ENCODE measurements around the gene CPED1.
"Not testable (repeated sequence)": the region's sequence is repeated elsewhere in the genome, so short reads cannot be mapped to it uniquely, and the experiment has no call there.

CPED1 gene

GRCh38 chr7:121071662-121072061, 83.2 kb downstream of the CPED1 start:
- DNase-seq (ENCODE audit: low read depth), result no peak

GRCh38 chr7:121072826-121073225, 84.3 kb downstream of the CPED1 start:
- DNase-seq (ENCODE audit: low read depth), result no peak

- no peak for DNase-seq (ENCODE audit: low read depth)
Observed at GRCh38 chr7:121073463-121074099, 85.1 kb downstream of the CPED1 start.

DNA sequence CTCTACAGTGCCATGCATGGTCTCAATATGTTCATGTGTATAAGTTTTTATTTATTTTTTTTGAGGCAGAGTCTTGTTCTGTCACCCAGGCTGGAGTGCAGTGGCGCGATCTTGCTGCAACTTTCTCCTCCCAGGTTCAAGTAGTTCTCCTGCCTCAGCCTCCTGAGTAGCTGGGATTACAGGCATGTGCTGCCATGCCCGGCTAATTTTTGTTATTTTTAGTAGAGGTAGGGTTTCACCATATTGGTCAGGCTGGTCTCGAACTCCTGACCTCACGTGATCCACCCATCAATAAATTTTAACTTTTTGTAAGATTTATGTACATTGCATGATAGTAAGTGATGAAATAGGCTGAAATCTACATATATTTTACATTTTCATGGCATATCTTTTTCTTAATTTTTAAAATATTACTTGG, 86.9 kb downstream of the CPED1 start:
- DNase-seq (ENCODE audit: low read depth), result not testable (repeated sequence)

DNA sequence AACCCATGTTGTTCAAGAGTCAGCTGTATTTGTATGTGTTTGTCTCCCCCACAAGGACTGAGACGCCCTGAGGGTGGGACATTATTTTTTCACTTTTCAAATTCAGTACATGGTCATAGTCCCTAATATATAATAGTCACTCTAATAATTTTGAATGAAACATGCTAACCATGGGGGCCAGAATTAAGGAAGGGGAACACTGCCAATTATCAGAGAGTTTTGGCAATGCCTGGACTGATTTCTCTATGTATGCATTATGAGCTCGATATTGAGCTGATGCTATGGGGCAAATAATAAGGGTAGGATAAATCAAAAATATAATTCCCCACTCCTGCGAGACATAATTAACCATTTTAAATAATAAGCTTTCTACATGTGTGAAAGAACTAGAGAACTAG, 87.4 kb downstream of the CPED1 start:
- no peak for DNase-seq (ENCODE audit: low read depth)

DNA sequence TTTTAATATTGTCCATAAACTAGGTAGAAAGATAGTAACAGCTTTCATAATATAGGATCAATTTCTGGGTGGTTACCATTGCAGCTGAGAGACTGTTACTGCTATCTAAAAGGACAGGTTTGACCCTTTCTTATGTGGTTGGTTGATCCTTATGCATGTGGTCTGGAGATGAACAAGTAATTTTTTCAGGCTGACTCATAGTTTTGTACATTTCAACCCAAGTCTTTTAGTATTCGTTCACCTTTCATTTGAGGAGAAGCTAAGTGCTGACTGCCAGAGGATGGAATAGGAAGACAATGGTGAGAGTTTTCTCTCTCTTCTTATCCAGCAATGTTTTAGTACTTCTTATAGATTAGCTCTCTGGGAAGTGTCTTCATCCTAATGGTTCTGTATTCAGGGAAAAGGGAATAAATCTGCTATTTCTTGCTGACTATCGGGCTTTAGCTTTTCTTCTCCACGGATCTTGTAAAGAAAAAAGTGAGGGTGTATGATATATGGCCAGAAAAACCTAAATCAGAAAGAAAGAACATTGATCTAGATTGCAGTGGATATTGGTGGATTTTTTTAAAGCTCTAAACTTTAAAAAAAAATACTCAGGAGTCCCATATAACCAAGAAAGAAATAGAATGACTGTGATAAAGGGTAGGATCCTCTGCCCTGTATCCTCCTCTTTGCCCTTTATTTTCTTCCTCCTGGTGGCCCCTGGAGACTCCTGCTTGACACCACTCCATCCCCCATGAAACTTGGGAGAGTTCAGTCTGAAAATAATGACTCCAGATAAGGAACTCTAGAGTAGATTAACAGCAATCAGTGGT, 88.0 kb downstream of the CPED1 start:
- DNase-seq (ENCODE audit: low read depth), result peak; percentile 86

DNA sequence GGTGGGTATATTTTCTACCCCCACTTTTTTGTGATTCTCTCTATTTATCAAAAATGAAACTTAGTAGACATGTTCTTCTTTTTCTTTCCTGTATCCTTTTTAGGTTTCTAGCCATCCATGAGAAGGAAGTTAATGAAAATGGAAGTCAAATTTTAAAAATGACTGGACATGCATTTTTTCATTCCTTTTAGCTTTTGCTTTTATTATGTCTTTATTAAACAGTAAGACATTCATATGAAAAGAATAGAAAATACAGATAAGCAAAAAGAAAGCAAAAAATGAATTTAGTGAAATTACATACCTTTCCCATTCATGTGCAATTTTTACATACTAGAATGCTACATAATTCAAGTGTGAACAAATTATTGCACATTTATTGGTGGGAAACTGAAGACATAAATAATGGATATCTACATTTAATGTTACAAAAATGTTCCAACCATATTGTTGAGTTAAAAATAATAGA, 88.7 kb downstream of the CPED1 start:
- DNase-seq (ENCODE audit: low read depth), result no peak

DNA sequence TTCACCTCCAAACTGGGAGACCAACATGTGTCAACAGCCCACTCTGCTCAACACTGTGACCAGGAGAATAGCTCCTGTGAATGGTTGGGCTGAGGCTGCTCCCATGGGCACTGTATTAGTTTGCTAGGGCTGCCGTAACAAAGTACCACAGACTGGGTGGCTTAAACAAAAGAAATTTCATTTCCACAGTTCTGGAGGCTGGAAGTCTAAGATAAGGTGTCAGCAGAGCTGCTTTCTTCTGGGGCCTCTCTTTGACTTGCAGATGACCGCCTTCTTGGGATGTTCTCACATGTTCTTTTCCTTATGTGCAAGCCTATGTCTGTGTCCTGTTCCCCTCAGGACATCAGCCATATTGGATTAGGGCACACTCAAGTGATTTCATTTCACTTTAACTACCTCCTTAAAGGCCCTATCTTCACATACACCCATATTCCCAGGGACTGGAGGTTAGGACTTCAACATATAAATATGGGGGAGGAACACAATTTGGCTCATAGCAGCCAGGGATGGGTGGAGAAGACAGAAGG, 90.3 kb downstream of the CPED1 start:
- no peak for DNase-seq (ENCODE audit: low read depth)

GRCh38 chr7:121079425-121080169, 91.1 kb downstream of the CPED1 start:
- peak; percentile 23 for DNase-seq (ENCODE audit: low read depth)

DNA sequence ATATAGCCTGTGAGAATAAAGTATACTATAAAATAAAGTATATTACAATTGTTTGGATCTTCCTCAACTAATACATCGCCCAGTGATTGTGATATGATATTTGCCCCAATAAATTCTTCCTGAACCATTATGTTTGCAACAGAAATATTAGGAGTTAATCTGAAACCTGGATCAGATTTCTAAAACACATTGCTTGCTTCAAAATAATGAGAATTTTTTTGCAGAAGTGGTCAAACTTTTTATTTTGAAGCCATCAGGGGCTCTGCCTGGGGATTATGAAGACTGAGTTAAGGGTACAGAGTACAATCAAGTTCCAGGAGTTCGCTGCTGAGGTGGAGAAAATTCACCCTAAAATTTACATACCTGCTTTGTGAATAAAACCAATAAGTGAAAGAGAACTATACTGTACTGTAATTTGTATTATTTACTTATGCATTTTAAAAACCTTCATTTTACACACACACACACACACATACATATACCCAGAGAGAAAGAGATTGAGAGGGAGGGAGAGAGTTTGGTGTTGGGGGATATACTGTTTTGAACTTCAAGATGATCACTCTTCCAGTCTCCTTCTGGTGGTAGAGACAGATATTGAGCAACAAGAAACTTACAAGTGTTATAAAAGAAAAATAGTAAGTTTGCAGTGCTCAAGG, 91.9 kb downstream of the CPED1 start:
- no peak for DNase-seq (ENCODE audit: low read depth)

- DNase-seq (ENCODE audit: low read depth), result no peak
Observed at GRCh38 chr7:121080913-121081326, 92.4 kb downstream of the CPED1 start.

GRCh38 chr7:121081327-121081936, 92.9 kb downstream of the CPED1 start:
- peak; percentile 80 for DNase-seq (ENCODE audit: low read depth)

DNA sequence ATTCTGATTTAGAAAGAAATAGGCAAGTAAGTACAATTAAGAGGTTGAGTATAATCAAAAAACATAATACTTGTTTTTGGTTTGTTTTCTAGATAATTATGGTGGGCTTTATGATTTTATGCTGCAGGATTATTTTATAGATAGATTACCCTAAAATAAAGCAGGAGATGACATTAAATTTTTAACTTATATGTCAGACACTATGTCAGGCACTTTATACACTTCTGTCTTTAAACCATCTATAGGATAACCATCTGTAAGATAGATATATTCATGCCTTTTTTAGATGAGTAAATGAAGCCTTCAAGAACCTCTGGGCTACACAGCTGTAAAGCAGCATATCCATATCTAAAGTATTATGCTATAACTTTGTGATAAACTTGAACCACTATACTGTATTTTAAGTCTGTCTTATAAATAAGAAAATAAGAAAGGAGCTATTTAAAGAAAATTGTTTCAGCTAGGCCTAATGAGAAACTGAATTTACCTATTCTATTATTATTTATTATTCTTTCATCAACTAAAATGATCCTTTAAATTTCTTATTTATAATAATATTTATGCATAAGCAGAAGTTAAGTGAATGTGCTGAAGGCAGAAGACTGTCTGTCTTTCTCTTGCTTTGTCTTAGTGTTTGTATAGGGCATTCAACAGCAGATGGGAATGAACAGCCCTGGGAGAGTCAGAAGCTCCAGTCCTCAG, 94.0 kb downstream of the CPED1 start:
- DNase-seq (ENCODE audit: low read depth), result no peak

- peak; percentile 86 for DNase-seq (ENCODE audit: low read depth)
Observed at GRCh38 chr7:121083138-121083789, 94.8 kb downstream of the CPED1 start.

- peak; percentile 73 for DNase-seq (ENCODE audit: low read depth)
Observed at GRCh38 chr7:121083790-121084251, 95.3 kb downstream of the CPED1 start.

GRCh38 chr7:121084256-121084655, 95.7 kb downstream of the CPED1 start:
- DNase-seq (ENCODE audit: low read depth), result peak; percentile 57

DNA sequence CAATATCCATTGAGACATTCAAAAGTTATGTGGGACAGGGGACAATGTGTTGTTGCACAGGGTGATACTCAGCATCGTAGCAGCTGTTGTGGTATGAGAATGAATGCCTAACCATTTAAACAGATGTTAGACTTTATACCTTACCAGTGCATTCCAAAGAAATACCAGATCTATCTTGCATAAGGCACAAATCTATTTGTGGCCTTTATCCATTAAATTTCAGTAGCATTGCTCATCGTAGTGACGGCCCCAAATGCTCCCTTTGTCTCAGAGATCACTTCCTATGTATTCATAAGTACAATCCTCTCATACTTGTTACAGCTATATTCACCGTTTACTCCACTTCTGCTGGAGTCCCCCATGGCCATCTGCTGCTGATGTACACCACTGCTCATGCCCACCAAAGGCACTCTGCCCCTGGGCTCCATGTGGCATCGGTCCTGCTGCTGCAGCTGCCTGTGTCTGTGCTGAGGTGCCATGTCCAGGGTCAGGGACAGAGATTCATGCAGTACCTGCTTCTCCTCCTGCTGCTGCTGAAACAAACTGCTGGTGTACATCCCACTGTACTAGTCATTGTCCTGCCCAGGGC, 96.3 kb downstream of the CPED1 start:
- DNase-seq (ENCODE audit: low read depth), result peak; percentile 95

DNA sequence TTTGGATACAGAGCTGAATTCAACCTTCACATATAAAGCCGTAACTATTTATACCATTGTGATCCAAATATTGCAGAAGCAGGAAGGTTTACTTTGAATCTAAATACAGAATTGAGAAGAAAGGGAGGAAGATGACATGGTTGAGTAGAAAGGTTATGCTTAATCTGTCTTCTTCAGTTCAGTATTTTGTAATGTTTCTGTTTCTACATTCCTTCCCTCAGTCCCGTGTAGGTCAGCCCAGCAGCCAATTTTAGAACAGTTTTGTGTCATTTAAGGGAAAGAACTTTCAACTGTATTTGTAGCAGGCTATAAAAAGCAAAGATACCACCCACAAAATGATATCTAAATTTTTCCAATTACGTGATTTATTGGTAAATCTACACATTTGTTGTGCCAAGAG, 97.4 kb downstream of the CPED1 start:
- no peak for DNase-seq (ENCODE audit: low read depth)

DNA sequence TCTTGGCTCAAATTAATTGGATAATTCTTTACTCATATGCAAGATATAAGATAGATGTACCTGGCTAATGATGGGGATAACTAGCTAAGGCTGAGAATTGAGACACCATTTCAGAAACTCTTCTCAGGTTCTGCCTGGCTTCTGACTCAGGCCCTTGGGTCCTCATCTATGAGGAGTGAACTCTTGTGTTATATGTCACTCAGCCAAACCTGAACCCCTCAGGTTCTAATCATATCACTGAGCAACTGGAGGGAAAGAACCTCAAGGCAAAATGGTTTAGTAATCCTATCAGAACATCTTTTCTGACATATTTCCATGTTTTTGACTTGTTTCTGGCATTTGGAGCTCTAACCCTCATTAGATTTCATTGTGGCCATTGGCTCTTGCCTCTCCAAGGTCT, 100.4 kb downstream of the CPED1 start:
- no peak for DNase-seq (ENCODE audit: low read depth)

GRCh38 chr7:121094829-121095228, 106.3 kb downstream of the CPED1 start:
- DNase-seq (ENCODE audit: low read depth), result no peak

Measured in ELR (cell line).